GM19023 (cell line): ENCODE data around the gene SPSB3.
"Not testable (repeated sequence)": the region's sequence is repeated elsewhere in the genome, so short reads cannot be mapped to it uniquely, and the experiment has no call there.

Source experiments
- ATAC-seq: cut with Tn5 transposase; IDR thresholded peaks from one replicate; pipeline ENCODE4 v1.9.1; 2021; ENCODE audit warnings: mild to moderate bottlenecking, moderate library complexity; ENCODE audit not compliant: unreplicated experiment

SPSB3 gene

DNA sequence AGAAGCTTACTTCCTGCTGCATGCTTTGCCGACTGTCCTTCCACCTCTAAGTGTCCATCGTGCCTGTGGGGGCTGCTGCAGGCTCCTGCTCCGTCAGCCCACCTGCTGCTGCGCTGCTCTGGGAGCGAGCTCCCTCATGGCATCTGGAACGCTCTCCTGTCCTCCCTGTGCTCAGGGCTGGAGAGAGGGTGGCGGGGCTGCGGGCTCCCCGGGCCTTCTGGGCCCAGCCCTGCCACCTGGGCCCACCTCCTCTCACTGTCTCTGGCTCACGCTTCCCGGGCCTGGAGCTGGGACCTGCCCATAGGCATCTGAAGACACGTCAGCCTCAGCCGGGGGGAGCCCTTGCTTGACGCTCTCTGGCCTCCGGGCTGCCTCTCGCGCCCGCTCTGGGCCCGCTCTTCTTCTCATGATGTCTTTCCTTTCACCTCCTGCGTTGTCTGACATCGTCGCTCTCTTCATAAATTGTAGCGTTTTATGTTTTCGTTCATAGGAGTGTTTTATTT, 38.0 kb downstream of the SPSB3 start:
- no peak for ATAC-seq

DNA sequence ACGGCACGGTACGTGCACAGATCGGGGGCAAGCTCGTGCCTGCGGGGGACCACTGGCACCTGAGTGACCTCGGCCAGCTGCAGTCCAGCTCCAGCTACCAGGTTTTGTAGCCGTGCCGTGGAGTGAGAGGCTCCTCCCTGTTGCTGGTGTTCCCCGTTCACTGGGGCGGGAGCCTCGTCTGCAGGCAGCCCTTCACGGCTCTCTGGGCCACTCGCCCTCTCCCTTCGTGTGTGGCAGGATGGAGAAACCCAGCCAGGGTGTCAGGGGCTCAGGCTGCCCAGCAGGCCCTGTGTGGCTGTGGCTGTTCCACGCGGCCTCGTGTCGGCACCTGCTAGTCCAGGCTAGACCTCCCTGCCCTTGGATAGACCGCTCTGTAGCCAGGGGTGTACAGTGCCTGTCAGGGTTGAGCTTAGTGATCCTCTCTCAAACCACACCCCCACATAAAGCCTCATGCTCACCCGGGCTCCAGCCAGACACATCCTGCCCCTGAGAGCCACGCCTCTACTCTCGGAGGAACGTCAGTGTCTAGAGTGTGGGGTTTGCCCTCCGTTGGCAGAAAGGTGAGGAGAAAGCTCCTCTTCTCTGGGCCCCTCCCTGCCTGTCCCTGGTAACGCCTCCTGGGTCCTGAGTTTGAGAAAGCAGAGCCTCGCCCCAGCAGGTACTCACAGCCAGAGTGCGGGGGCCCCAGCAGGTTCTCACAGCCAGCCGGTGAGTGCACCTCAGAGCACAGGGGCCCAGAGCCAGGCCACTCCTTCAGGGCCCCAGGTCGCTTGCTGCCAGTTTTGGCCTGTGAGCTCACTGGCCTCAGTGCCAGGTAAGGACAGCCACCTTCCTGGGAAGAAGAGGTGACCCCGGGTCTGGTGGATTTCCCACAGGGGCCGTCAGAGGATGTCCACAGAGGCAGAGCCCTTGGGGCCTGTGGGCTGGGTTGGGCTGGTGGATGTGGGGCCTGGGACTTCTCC, 38.7 kb downstream of the SPSB3 start:
- ATAC-seq, result no peak

GRCh38 chr16:1741553-1742165, 40.7 kb downstream of the SPSB3 start:
- ATAC-seq, result no peak

GRCh38 chr16:1740781-1741490, 41.4 kb downstream of the SPSB3 start:
- no peak for ATAC-seq

DNA sequence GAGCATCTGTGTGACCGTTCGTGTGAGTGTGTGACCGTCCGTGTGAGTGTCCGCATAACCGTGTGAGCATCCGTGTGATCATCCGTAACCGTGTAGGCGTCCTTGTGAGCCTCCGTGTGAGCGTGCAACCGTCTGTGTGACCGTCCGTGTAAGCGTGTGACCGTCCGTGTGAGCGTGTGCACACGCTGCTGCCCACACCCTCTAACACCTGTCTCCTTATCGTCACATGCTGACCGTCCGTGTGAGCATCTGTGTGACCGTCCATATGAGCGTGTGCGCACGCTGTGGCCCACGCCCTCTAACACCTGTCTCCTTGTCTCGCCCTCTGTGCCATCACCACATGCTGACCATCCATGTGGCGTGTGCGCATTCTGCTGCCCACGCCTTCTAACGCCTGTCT, 42.1 kb downstream of the SPSB3 start:
- no peak for ATAC-seq

DNA sequence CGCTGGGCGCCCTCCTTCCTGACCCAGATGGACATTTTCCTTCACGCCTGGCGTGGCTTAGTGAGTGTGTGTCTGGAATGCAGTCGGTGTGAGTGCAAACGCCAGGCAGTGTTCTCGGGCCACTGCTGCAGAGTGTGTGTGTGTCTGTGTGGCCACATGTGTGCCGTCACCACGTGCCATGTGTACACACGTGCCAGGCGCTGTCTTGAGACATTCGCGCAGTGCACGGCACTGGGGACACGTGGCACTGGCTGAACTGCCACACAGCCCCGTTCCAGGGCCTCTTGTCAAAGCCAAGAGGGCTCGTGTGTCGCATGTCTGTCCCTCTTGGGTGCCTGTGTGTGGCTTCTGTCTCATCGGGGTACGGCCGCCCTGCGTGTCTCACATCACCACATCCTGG, 47.6 kb downstream of the SPSB3 start:
- no peak for ATAC-seq

DNA sequence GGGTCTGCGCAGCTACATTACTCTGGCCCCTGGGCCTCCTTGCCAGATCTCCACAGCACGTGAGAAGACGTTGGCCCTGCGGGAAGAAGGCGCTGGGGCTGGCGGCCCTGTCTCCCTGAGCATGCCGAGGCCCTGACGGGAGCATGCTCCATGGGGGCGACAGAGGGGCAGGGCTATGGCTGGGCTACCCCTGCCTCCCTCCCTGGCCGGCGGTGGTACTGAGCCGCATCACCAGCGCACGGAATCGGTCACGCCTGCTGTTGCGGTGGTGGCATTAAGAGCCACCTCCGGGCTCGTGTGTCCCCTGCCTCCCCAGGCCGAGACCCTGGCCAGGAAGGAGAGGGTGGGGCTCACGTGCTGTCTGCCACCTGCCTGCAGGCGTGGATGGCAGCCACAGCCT, 48.2 kb downstream of the SPSB3 start:
- ATAC-seq, result no peak

- ATAC-seq, result not testable (repeated sequence)
These were observed 49.8 kb downstream of the SPSB3 start for GRCh38 chr16:1732551-1732987.

DNA sequence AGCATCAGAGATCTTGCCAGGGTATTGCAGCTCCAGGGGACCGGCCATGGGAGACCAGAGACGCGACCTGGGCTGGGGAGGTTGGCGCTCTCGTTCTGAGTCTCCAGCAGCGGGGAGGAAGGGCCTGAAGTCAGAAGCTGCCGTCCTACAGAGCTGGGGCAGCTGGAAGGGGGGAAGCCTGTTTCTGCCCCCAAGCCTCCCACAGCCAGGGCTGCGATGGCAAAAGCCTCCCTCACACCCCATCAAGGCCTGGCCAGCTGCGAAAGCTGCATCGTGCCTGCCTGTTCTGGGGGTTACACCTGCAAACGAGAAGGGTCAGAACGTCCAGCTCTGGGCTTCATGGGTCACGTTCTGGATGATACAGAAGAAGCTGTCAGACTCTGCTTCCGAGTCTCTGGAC, 50.3 kb downstream of the SPSB3 start:
- ATAC-seq, result no peak

- no peak for ATAC-seq
These were observed 50.8 kb downstream of the SPSB3 start for GRCh38 chr16:1731603-1732002.

- no peak for ATAC-seq
These were observed 51.3 kb downstream of the SPSB3 start for GRCh38 chr16:1731073-1731472.

GRCh38 chr16:1729445-1729844, 52.9 kb downstream of the SPSB3 start:
- ATAC-seq, result no peak

DNA sequence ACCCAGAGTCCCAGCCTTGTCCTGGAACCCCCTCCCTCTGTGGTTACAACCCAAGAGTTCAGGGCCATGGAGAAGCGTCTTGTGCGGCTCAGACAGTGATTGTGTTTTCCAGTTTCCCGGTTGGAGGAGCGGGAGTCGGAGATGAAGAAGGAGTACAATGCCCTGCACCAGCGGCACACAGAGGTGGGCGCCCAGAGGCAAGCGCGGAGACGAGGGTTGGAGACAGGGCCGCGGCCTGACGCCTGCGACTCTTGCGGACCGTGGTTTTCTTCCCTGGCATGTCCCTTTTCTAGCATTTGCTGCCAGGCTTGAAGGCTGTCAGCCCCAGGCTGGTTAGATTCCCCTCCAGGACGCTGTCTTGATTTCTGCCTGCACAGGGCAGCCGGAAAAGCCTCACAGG, 53.3 kb downstream of the SPSB3 start:
- no peak for ATAC-seq

DNA sequence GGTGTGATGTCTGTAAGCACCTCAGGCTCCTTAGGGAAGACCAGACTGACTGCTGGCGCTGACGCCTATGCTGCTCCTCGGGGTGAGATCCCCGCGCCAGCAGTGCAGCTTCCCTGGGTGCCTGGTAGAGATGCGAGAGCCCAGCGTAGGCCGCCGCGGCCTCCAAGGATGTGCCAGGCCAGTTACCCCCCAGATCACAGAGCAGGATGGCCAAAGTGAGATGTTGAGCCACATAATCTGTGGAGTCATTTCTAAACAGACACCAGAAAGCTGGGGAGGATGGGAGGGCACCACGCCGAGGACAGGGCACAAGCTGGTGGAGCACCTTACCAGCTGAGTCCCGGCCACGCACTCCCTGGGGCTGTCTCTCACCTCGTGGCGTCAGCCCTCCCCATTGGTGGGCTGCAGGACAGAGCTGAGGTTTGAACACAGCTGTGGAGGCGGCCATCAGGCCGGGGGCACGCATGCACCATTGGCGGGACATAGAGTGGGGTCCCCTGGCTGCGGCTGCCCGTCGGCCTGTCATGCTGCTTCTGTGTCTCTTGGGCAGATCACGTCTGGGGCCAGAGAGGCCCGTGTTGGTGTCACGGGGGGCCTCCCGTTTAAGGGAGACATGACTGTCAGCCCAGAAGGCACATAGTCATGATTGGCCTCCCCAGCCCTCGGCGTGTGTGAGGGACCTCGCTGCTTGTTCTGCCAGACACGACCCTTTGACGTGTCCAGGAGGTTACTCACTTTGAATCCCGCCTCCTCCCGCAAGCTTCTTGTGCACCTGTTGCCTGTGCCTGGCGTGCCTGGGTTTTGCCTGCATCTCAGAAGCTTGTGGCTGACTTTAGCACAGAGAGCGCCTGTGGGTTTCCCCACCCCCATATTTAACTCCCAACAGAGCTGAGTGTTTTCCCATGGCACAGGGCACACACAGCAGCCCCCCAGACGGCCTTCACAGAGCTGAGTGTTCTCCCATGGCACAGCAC, 54.4 kb downstream of the SPSB3 start:
- no peak for ATAC-seq
